Transverse colon (tissue), 4 donors: ENCODE measurements around the gene SNX8. TPM values are rescaled to one million over a fixed set of nuclear protein-coding genes. Genes with fewer than 3 reads are reported as not detected.

ENCODE experiments used
- DNase-seq: peaks from one replicate; pipeline ENCODE4 v3.0.0-alpha.2; 2019
- H3K27ac ChIP-seq, 4 donors: fragments of 200-600 bp; sonication (generic); 2 replicates each; pipeline ENCODE4 v1.5.1; 2016 to 2018; ENCODE audit warnings: inconsistent platforms in 4 of 4
- H3K27me3 ChIP-seq: fragments of 200-600 bp; sonication (generic); 2 replicates; pipeline ENCODE4 v1.5.1; 2017; ENCODE audit warnings: inconsistent platforms
- H3K36me3 ChIP-seq, 4 donors: fragments of 200-600 bp; sonication (generic); 2 replicates each; pipeline ENCODE4 v1.5.1; 2017 to 2019; ENCODE audit warnings: inconsistent platforms in 4 of 4
- H3K4me1 ChIP-seq, 4 donors: fragments of 200-600 bp; sonication (generic); 2 replicates each; pipeline ENCODE4 v1.5.1; 2017 to 2020; ENCODE audit warnings: inconsistent platforms in 4 of 4
- H3K4me3 ChIP-seq, 4 donors: fragments of 200-600 bp; sonication (generic); 1 replicate in 1 of 4; 2 replicates in 3 of 4; pipeline versions ENCODE4 v1.5.1 to v1.6.1; 2017 to 2019; ENCODE audit warnings: inconsistent platforms in 4 of 4
- H3K9me3 ChIP-seq, 2 donors: fragments of 200-600 bp; sonication (generic); 2 replicates each; pipeline ENCODE4 v1.5.1; 2017 to 2019; ENCODE audit warnings: inconsistent platforms in 2 of 2
- EP300 ChIP-seq: sonication (generic); formaldehyde crosslinking; IDR thresholded peaks from one replicate; pipeline ENCODE4 v1.6.1; 2017; ENCODE audit warnings: antibody characterized with exemption, low read depth
- POLR2A ChIP-seq: fragments of 450-650 bp; IDR thresholded peaks from one replicate; pipeline ENCODE4 v1.6.1; 2016; ENCODE audit warnings: antibody characterized with exemption, mild to moderate bottlenecking, moderate library complexity
- POLR2AphosphoS5 ChIP-seq, 3 donors: sonication (generic); formaldehyde crosslinking; IDR thresholded peaks; one replicate each; pipeline ENCODE4 v1.6.1; 2016; ENCODE audit warnings: antibody characterized with exemption in 3 of 3
- WGBS, 2 donors: methylation state at CpG; one replicate each; pipeline ENCODE4 v1.1.5; 2018; ENCODE audit warnings: low coverage in 1 of 2; 5-methylcytosine and 5-hydroxymethylcytosine counted together
- in situ Hi-C, 4 donors: fragments of 200-750 bp; cut with MboI; loops; one replicate each; pipeline versions ENCODE4 v1.15.0 to v1.15.1; 2017; ENCODE audit warnings: low sequenced_read_pairs in 3 of 4, low pct_ligation_motif_present in 1 of 4, low pct_unique_long_range_greater_than_20kb in 1 of 4
- intact Hi-C: fragments of 100-400 bp; cut with DNase I; formaldehyde crosslinking; loops from one replicate; pipeline ENCODE4 v1.15.1; 2023; ENCODE audit warnings: low total_unique reads
- total RNA-seq, 4 donors: library from RNA; depleted of rRNA; stranded (reverse); fragments of >200 nt; gene quantifications; one replicate each; pipeline ENCODE4 v1.1.0, GENCODE V29; 2016
- TF ChIP-seq, protein P1 (sequence below), 5 experiments: fragments of 200-600 bp in 3 of 5; fragments of 450-650 bp in 2 of 5; sonication (generic) in 3 of 5; IDR thresholded peaks; 1 replicate in 2 of 5; 2 replicates in 3 of 5; pipeline ENCODE4 v1.5.1; 2016 to 2017; ENCODE audit warnings: antibody characterized with exemption in 5 of 5, inconsistent platforms in 3 of 5, mild to moderate bottlenecking in 2 of 5, moderate library complexity in 1 of 5

SNX8 gene
- total RNA-seq, 4 donors from 2014 or later = 3.8 to 27.3 (median 9.2) TPM

- Histone ChIP-seq H3K27ac (no peak overlapping the region), H3K36me3 (no peaks in the 10 kb centered on the region), H3K4me1 (peaks cover 0 to 19% (median 5%) of the 10 kb centered on the region in 4 donors), H3K4me3 (no peak overlapping the region), H3K9me3 (no peaks in the 10 kb centered on the region), H3K27me3 (no peaks in the 10 kb centered on the region)
- intact Hi-C loops = no loop called here
- in situ Hi-C loops = no loop called here
- WGBS, 2 donors = 95 to 97% methylated on average over 8 to 20 of the region's 20 CpGs
- no peak for DNase-seq
- TF ChIP-seq POLR2AphosphoS5 (IDR thresholded peaks at IDR 0.05) (no peak), EP300 (no peak), POLR2A (no peak)
- TF ChIP-seq, protein P1, sequence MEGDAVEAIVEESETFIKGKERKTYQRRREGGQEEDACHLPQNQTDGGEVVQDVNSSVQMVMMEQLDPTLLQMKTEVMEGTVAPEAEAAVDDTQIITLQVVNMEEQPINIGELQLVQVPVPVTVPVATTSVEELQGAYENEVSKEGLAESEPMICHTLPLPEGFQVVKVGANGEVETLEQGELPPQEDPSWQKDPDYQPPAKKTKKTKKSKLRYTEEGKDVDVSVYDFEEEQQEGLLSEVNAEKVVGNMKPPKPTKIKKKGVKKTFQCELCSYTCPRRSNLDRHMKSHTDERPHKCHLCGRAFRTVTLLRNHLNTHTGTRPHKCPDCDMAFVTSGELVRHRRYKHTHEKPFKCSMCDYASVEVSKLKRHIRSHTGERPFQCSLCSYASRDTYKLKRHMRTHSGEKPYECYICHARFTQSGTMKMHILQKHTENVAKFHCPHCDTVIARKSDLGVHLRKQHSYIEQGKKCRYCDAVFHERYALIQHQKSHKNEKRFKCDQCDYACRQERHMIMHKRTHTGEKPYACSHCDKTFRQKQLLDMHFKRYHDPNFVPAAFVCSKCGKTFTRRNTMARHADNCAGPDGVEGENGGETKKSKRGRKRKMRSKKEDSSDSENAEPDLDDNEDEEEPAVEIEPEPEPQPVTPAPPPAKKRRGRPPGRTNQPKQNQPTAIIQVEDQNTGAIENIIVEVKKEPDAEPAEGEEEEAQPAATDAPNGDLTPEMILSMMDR (IDR thresholded peaks at IDR 0.05) = no peak
Measured at GRCh38 chr7:2283074-2283473, 31.2 kb downstream of the SNX8 start.

- no peaks in the 10 kb centered on the region for H3K36me3 ChIP-seq
- no peaks in the 10 kb centered on the region for H3K9me3 ChIP-seq
- in situ Hi-C loops = no loop called here
- peak overlapping the region in 2 of 4 donors; percentile 18 to 55 for H3K27ac ChIP-seq
- intact Hi-C loops = no loop called here
- no peak overlapping the region for H3K4me3 ChIP-seq
- no peaks in the 10 kb centered on the region for H3K27me3 ChIP-seq
- TF ChIP-seq POLR2A (no peak), EP300 (no peak), POLR2AphosphoS5 (IDR thresholded peaks at IDR 0.05) (no peak)
- TF ChIP-seq, protein P1 (IDR thresholded peaks at IDR 0.05) = no peak
- DNase-seq = no peak
- H3K4me1 ChIP-seq = peaks cover 0 to 19% (median 5%) of the 10 kb centered on the region in 4 donors
- 82% methylated on average over 14 of the region's 14 CpGs; no CpG with 5 or more reads in 1 of the 2 donors for WGBS, 2 donors
Measured at GRCh38 chr7:2282185-2282751, 32.0 kb downstream of the SNX8 start.

DNA sequence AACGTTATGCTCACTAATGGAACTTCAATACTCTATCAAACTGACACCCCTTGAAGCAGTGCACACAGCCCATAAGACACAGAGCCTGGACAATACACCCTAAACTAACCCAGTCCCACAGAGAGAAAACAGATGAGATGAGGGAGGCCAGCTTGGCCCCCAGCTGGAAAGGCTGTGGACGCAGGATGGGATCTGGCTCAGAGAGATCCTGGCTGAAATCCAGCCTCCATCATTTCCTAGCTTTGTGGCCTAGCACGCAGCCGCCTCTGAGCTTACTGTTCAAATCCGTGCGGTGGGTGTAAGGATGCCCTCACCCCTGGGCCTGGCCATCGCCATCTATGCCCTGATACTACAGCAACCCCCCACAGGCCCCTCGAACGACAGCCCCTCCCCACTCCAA lies 32.7 kb downstream of the SNX8 start:
- Histone ChIP-seq H3K4me3 (no peak overlapping the region), H3K27ac (peak overlapping the region in 2 of 4 donors; percentile 18 to 55), H3K36me3 (no peaks in the 10 kb centered on the region), H3K27me3 (no peaks in the 10 kb centered on the region), H3K4me1 (peaks cover 0 to 19% (median 5%) of the 10 kb centered on the region in 4 donors), H3K9me3 (no peaks in the 10 kb centered on the region)
- 56% methylated on average over 9 of the region's 9 CpGs; no CpG with 5 or more reads in 1 of the 2 donors for WGBS, 2 donors
- no peak for DNase-seq
- intact Hi-C loops (no loop called here), in situ Hi-C loops (no loop called here)
- TF ChIP-seq, protein P1 (IDR thresholded peaks at IDR 0.05) = no peak
- TF ChIP-seq EP300 (no peak), POLR2AphosphoS5 (IDR thresholded peaks at IDR 0.05) (no peak), POLR2A (no peak)

DNA sequence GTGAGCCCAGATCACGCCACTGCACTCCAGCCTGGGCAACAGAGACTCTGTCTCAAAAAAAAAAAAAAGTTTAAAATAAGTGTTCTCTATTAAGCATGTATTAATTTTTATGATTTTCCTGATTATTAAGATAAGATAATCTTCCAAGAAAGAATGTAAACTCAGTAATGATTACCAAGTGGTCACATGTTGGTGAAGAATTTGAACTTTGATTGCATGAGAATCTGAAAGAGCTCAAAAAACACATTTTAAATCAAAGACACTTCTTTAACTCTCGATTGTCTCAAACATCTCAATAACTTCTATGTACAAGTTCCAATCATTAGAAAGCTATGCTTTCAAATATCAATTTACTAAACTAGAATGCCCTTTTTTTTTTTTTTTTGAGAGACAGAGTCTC lies 33.8 kb downstream of the SNX8 start:
- no peaks in the 10 kb centered on the region for H3K27me3 ChIP-seq
- H3K36me3 ChIP-seq = no peaks in the 10 kb centered on the region
- H3K9me3 ChIP-seq = no peaks in the 10 kb centered on the region
- TF ChIP-seq EP300 = no peak
- no peak for TF ChIP-seq POLR2A
- no peak for TF ChIP-seq POLR2AphosphoS5 (IDR thresholded peaks at IDR 0.05)
- TF ChIP-seq, protein P1 (IDR thresholded peaks at IDR 0.05) = no peak
- DNase-seq = no peak
- no peak overlapping the region for H3K27ac ChIP-seq
- intact Hi-C loops = no loop called here
- 79 to 87% methylated on average over 2 of the region's 2 CpGs for WGBS, 2 donors
- no peak overlapping the region for H3K4me3 ChIP-seq
- in situ Hi-C loops = no loop called here
- H3K4me1 ChIP-seq = peaks cover 0 to 19% (median 5%) of the 10 kb centered on the region in 4 donors
